Measurements from ENCODE around the gene ABCF1.
A peak's percentile ranks its signal among the peaks of the same experiment; 100 is the strongest.

ABCF1 gene

GRCh38 chr6:30603961-30604360 lies 32.7 kb downstream of the ABCF1 start:
- no peak for DNase-seq

GRCh38 chr6:30610065-30610464 lies 38.8 kb downstream of the ABCF1 start:
- no peak for DNase-seq

- DNase-seq: no peak
Measured at GRCh38 chr6:30611150-30611855, 40.1 kb downstream of the ABCF1 start.

GRCh38 chr6:30611856-30612194 lies 40.6 kb downstream of the ABCF1 start:
- no peak for DNase-seq

GRCh38 chr6:30612213-30612612 lies 41.0 kb downstream of the ABCF1 start:
- no peak for DNase-seq

GRCh38 chr6:30612687-30613248 lies 41.5 kb downstream of the ABCF1 start:
- no peak for DNase-seq

GRCh38 chr6:30613251-30614043 lies 42.2 kb downstream of the ABCF1 start:
- DNase-seq: no peak

- DNase-seq: no peak
Measured at GRCh38 chr6:30614044-30614842, 43.0 kb downstream of the ABCF1 start.

GRCh38 chr6:30614843-30615218 lies 43.6 kb downstream of the ABCF1 start:
- DNase-seq: peak; percentile 93

GRCh38 chr6:30615219-30615957 lies 44.1 kb downstream of the ABCF1 start:
- peak; percentile 38 for DNase-seq

GRCh38 chr6:30615958-30616810 lies 44.9 kb downstream of the ABCF1 start:
- peak; percentile 64 for DNase-seq

- peak; percentile 100 for DNase-seq
Measured at GRCh38 chr6:30616811-30617564, 45.7 kb downstream of the ABCF1 start, which contains the start of gene PPP1R10. Gene PPP1R10, minus strand, starts transcription at chr6:30617243. Its CDS starts 7,299 bp downstream, at chr6:30609944.

- peak; percentile 99 for DNase-seq
Measured at GRCh38 chr6:30617565-30618269, 46.5 kb downstream of the ABCF1 start, which contains the start of gene MRPS18B. Gene MRPS18B, plus strand, starts transcription at chr6:30617840. Its CDS starts 26 bp downstream, at chr6:30617866.

- DNase-seq: no peak
Measured at GRCh38 chr6:30618270-30618797, 47.1 kb downstream of the ABCF1 start.

GRCh38 chr6:30619561-30619960 lies 48.3 kb downstream of the ABCF1 start:
- no peak for DNase-seq

- DNase-seq: no peak
Measured at GRCh38 chr6:30625511-30625910, 54.3 kb downstream of the ABCF1 start.

GRCh38 chr6:30626484-30627366 lies 55.5 kb downstream of the ABCF1 start, which contains the start of gene ATAT1:
Gene ATAT1, plus strand, starts transcription at chr6:30626874.
- DNase-seq: peak; percentile 88

- DNase-seq: no peak
Measured at GRCh38 chr6:30635834-30636233, 64.6 kb downstream of the ABCF1 start.
